Endodermal cell (in vitro differentiated cells): ENCODE measurements around the gene DDX31. TPM values are rescaled to one million over a fixed set of nuclear protein-coding genes. Genes with fewer than 3 reads are reported as not detected.

Experiments
- DNase-seq: peaks from one replicate; pipeline ENCODE4 v3.0.0-alpha.2; 2017
- H3K27ac ChIP-seq: 2 replicates; pipeline ENCODE4 v1.5.1; 2013; ENCODE audit warnings: mild to moderate bottlenecking, low read depth, low read length, moderate library complexity
- H3K27me3 ChIP-seq: 2 replicates; pipeline ENCODE4 v1.6.1; 2013; ENCODE audit warnings: mild to moderate bottlenecking, low read length, moderate library complexity; ENCODE audit not compliant: insufficient read depth, control insufficient read depth, poor library complexity, severe bottlenecking
- H3K36me3 ChIP-seq: 2 replicates; pipeline ENCODE4 v1.7.0; 2013; ENCODE audit warnings: mild to moderate bottlenecking, low read length, moderate library complexity; ENCODE audit not compliant: control insufficient read depth, insufficient read depth
- H3K4me1 ChIP-seq: one replicate; pipeline ENCODE4 v1.7.0; 2013; ENCODE audit warnings: low read length; ENCODE audit not compliant: control insufficient read depth, insufficient read depth
- H3K4me3 ChIP-seq: 2 replicates; pipeline ENCODE4 v1.5.1; 2013; ENCODE audit warnings: mild to moderate bottlenecking, low read length, moderate library complexity
- H3K9ac ChIP-seq: 2 replicates; pipeline ENCODE4 v1.6.1; 2013; ENCODE audit warnings: mild to moderate bottlenecking, low read length, moderate library complexity; ENCODE audit not compliant: poor library complexity, severe bottlenecking; ENCODE audit errors: extremely low read depth
- H3K9me3 ChIP-seq: 2 replicates; pipeline ENCODE4 v1.6.1; 2013; ENCODE audit warnings: mild to moderate bottlenecking, low read length, moderate library complexity; ENCODE audit not compliant: control insufficient read depth
- H3K27ac Mint-ChIP-seq: 2 replicates; pipeline ENCODE4 v1.8.0; 2020; ENCODE audit warnings: mixed read lengths
- H3K27me3 Mint-ChIP-seq: 2 replicates; pipeline ENCODE4 v1.8.0; 2021; ENCODE audit warnings: mild to moderate bottlenecking, mixed read lengths; ENCODE audit not compliant: insufficient read depth
- H3K36me3 Mint-ChIP-seq: 2 replicates; pipeline ENCODE4 v1.8.0; 2020; ENCODE audit warnings: low read depth, mixed read lengths
- H3K4me1 Mint-ChIP-seq: 2 replicates; pipeline ENCODE4 v1.8.0; 2020; ENCODE audit warnings: mixed read lengths
- H3K4me3 Mint-ChIP-seq: 2 replicates; pipeline ENCODE4 v1.8.0; 2020; ENCODE audit warnings: mild to moderate bottlenecking, moderate library complexity, mixed read lengths
- H3K9me3 Mint-ChIP-seq: 2 replicates; pipeline ENCODE4 v1.8.0; 2020; ENCODE audit warnings: mild to moderate bottlenecking, mixed read lengths
- CTCF ChIP-seq: fragments of 200-600 bp; sonication (generic); conservative IDR thresholded peaks from 2 replicates; pipeline ENCODE4 v1.5.0; 2021; ENCODE audit warnings: antibody characterized with exemption, mild to moderate bottlenecking
- WGBS, 2 experiments: methylation state at CpG; one replicate each; pipeline versions ENCODE4 v1.1.5 to v1.1.7; 2013; ENCODE audit warnings: missing lambda C conversion rate in 2 of 2, mixed read lengths in 1 of 2; ENCODE audit not compliant: insufficient coverage in 1 of 2, insufficient read length in 1 of 2; 5-methylcytosine and 5-hydroxymethylcytosine counted together
- total RNA-seq, 2 donors: library from RNA; stranded (reverse); fragmentation: NEBNext Ultra II Directional in 1 of 2; extraction: Animal tissue kit (Norgen Biotek cat#: 25700) in 1 of 2; gene quantifications; 2 replicates in 1 of 2; 3 replicates in 1 of 2; pipeline ENCODE4 v1.2.1, GENCODE V29; 2021

Gene DDX31
- total RNA-seq, 2 donors from 2014 or later = 29.1 to 30.5 TPM

GRCh38 chr9:132703336-132703735 is 33.6 kb upstream of the DDX31 start:
- H3K27ac ChIP-seq = no peak overlapping the region
- H3K36me3 Mint-ChIP-seq = no peaks in the 10 kb centered on the region
- no peak overlapping the region for H3K9ac ChIP-seq
- H3K4me1 Mint-ChIP-seq = no peaks in the 10 kb centered on the region
- 75 to 82% methylated on average over 2 of the region's 2 CpGs for WGBS, 2 experiments
- peaks cover 38% of the 10 kb centered on the region for H3K9me3 ChIP-seq
- H3K27me3 ChIP-seq = no peaks in the 10 kb centered on the region
- no peak overlapping the region for H3K4me3 Mint-ChIP-seq
- no peak for TF ChIP-seq CTCF
- H3K4me3 ChIP-seq = no peak overlapping the region
- H3K36me3 ChIP-seq = no peaks in the 10 kb centered on the region
- no peaks in the 10 kb centered on the region for H3K4me1 ChIP-seq
- H3K27ac Mint-ChIP-seq = no peak overlapping the region
- no peak for DNase-seq
- peaks cover 5% of the 10 kb centered on the region for H3K27me3 Mint-ChIP-seq
- peaks cover 35% of the 10 kb centered on the region for H3K9me3 Mint-ChIP-seq

DNA sequence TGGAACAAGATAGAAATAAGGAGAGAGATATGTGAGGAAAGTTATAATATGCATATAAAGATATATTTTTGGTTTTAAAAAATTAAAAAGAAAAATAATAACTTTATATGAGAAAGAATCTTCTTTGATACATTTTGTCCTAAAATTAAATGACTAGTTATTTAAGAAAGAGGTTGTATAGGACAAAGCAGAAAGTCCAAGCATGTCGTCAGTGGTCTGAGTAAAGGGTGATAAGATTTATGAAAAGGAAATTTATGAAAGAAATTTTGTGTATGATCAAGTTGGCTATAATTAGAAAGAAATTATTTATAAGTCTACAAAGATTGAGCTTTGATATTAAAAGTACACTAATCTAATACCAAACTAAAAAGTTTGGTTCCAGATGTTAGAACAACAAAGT is 32.5 kb upstream of the DDX31 start:
- Histone ChIP-seq H3K27me3 (no peaks in the 10 kb centered on the region), H3K9me3 (peaks cover 49% of the 10 kb centered on the region), H3K9ac (no peak overlapping the region), H3K27ac (no peak overlapping the region), H3K36me3 (no peaks in the 10 kb centered on the region), H3K4me3 (no peak overlapping the region), H3K4me1 (no peaks in the 10 kb centered on the region)
- no peak for TF ChIP-seq CTCF
- no peak overlapping the region for H3K4me3 Mint-ChIP-seq
- H3K27ac Mint-ChIP-seq = no peak overlapping the region
- DNase-seq = no peak
- H3K9me3 Mint-ChIP-seq = peaks cover 46% of the 10 kb centered on the region
- peaks cover 5% of the 10 kb centered on the region for H3K27me3 Mint-ChIP-seq
- no peaks in the 10 kb centered on the region for H3K4me1 Mint-ChIP-seq
- no peaks in the 10 kb centered on the region for H3K36me3 Mint-ChIP-seq
- 92 to 100% methylated on average over 1 of the region's 1 CpG for WGBS, 2 experiments

- no peak overlapping the region for H3K27ac Mint-ChIP-seq
- H3K36me3 Mint-ChIP-seq = no peaks in the 10 kb centered on the region
- Histone ChIP-seq H3K9me3 (peaks cover 66% of the 10 kb centered on the region), H3K27me3 (no peaks in the 10 kb centered on the region), H3K36me3 (no peaks in the 10 kb centered on the region), H3K4me3 (no peak overlapping the region), H3K9ac (no peak overlapping the region), H3K4me1 (no peaks in the 10 kb centered on the region), H3K27ac (no peak overlapping the region)
- 74% methylated on average over 1 of the region's 1 CpG; no CpG with 5 or more reads in 1 of the 2 experiments for WGBS, 2 experiments
- H3K4me3 Mint-ChIP-seq = no peak overlapping the region
- H3K27me3 Mint-ChIP-seq = peaks cover 2% of the 10 kb centered on the region
- peaks cover 65% of the 10 kb centered on the region for H3K9me3 Mint-ChIP-seq
- TF ChIP-seq CTCF = no peak
- DNase-seq = no peak
- H3K4me1 Mint-ChIP-seq = no peaks in the 10 kb centered on the region
These were observed 30.2 kb upstream of the DDX31 start for GRCh38 chr9:132699956-132700355.
